H1 (cell line): ENCODE data around the gene ATF3.

ENCODE experiments used
- CEBPB ChIP-seq: IDR thresholded peaks from 2 replicates; pipeline ENCODE4 v1.6.1; 2012; ENCODE audit warnings: low read depth, low read length
- CREB1 ChIP-seq: IDR thresholded peaks from 2 replicates; pipeline ENCODE4 v1.6.1; 2012; ENCODE audit warnings: inconsistent platforms
- CTCF ChIP-seq, 3 experiments: IDR thresholded peaks; 1 replicate in 2 of 3; 2 replicates in 1 of 3; pipeline versions ENCODE4 v1.5.1 to v1.6.1; 2011; ENCODE audit warnings: low read length in 3 of 3, mild to moderate bottlenecking in 3 of 3, inconsistent platforms in 2 of 3, low read depth in 1 of 3, moderate library complexity in 1 of 3; ENCODE audit not compliant: insufficient read depth in 1 of 3; ENCODE audit errors: control extremely low read depth in 1 of 3
- FOSL1 ChIP-seq: IDR thresholded peaks from 2 replicates; pipeline ENCODE4 v1.6.1; 2011; ENCODE audit warnings: mild to moderate bottlenecking, low read depth, low read length, moderate library complexity; ENCODE audit not compliant: insufficient read depth
- JUND ChIP-seq: IDR thresholded peaks from 2 replicates; pipeline ENCODE4 v1.6.1; 2011; ENCODE audit warnings: mild to moderate bottlenecking, improper control_type of control experiment, low read length
- MAFK ChIP-seq: IDR thresholded peaks from 2 replicates; pipeline ENCODE4 v1.6.1; 2012; ENCODE audit warnings: low read depth, mild to moderate bottlenecking, improper control_type of control experiment, low read length
- POLR2A ChIP-seq, 2 experiments: IDR thresholded peaks; 1 replicate in 1 of 2; 2 replicates in 1 of 2; pipeline ENCODE4 v1.6.1; 2011; ENCODE audit warnings: low read depth in 2 of 2, low read length in 2 of 2, mild to moderate bottlenecking in 2 of 2; ENCODE audit errors: control extremely low read depth in 1 of 2
- RAD21 ChIP-seq, 2 experiments: IDR thresholded peaks in 1 of 2; conservative IDR thresholded peaks in 1 of 2; 2 replicates each; pipeline ENCODE4 v1.6.1; 2011; ENCODE audit warnings: low read depth in 2 of 2, low read length in 2 of 2, improper control_type of control experiment in 1 of 2, inconsistent platforms in 1 of 2, mild to moderate bottlenecking in 1 of 2, moderate library complexity in 1 of 2

- TF ChIP-seq CREB1 (no peak), POLR2A (IDR thresholded peaks at IDR 0.05; ENCODE audit: control extremely low read depth in 1 of 2, low read depth in 2 of 2, low read length in 2 of 2) (no peak), JUND (no peak), CEBPB (no peak), FOSL1 (no peak), CTCF (IDR thresholded peaks at IDR 0.05; ENCODE audit: control extremely low read depth in 1 of 3, insufficient read depth in 1 of 3, low read depth in 1 of 3, low read length in 3 of 3) (no peak), RAD21 (IDR thresholded peaks at IDR 0.05 in 1 of 2, conservative IDR thresholded peaks at IDR 0.05 in 1 of 2; ENCODE audit: low read depth in 2 of 2, low read length in 2 of 2) (no peak), MAFK (no peak)
Measured at GRCh38 chr1:212591922-212592321, 16.6 kb upstream of the ATF3 start.
